PFSK-1 (cell line): ENCODE data around the gene PROX2.

ENCODE experiments used
- POLR2AphosphoS5 ChIP-seq: IDR thresholded peaks from 2 replicates; pipeline ENCODE4 v1.6.1; 2012; ENCODE audit warnings: low read depth, mild to moderate bottlenecking, control low read depth, low read length, moderate library complexity
- REST ChIP-seq, 2 experiments: IDR thresholded peaks; 2 replicates each; pipeline versions ENCODE4 v1.6.1 to v1.8.0; 2011 to 2012; ENCODE audit warnings: low read depth in 2 of 2, low read length in 2 of 2, control low read depth in 1 of 2, inconsistent platforms in 1 of 2, mild to moderate bottlenecking in 1 of 2, moderate library complexity in 1 of 2; ENCODE audit not compliant: insufficient read depth in 1 of 2
- SIN3A ChIP-seq: IDR thresholded peaks from 2 replicates; pipeline ENCODE4 v1.6.1; 2012; ENCODE audit warnings: mild to moderate bottlenecking, low read length, moderate library complexity, borderline replicate concordance; ENCODE audit not compliant: insufficient read depth
- TAF1 ChIP-seq: IDR thresholded peaks from 2 replicates; pipeline ENCODE4 v1.6.1; 2012; ENCODE audit warnings: low read length, control low read depth, borderline replicate concordance; ENCODE audit not compliant: insufficient read depth

GRCh38 chr14:74907744-74908143 lies 31.8 kb upstream of the PROX2 start:
- TF ChIP-seq REST (IDR thresholded peaks at IDR 0.05; ENCODE audit: insufficient read depth in 1 of 2, low read depth in 2 of 2, low read length in 2 of 2) (no peak), SIN3A (no peak), POLR2AphosphoS5 (no peak), TAF1 (no peak)
